Germinal center (tissue), 1 donor: ENCODE data around the gene TMC4.

ENCODE experiments used
- DNase-seq: peaks from one replicate; pipeline ENCODE4 v3.0.0; 2012; ENCODE audit warnings: mixed read lengths, low spot score

The TMC4 gene

DNA sequence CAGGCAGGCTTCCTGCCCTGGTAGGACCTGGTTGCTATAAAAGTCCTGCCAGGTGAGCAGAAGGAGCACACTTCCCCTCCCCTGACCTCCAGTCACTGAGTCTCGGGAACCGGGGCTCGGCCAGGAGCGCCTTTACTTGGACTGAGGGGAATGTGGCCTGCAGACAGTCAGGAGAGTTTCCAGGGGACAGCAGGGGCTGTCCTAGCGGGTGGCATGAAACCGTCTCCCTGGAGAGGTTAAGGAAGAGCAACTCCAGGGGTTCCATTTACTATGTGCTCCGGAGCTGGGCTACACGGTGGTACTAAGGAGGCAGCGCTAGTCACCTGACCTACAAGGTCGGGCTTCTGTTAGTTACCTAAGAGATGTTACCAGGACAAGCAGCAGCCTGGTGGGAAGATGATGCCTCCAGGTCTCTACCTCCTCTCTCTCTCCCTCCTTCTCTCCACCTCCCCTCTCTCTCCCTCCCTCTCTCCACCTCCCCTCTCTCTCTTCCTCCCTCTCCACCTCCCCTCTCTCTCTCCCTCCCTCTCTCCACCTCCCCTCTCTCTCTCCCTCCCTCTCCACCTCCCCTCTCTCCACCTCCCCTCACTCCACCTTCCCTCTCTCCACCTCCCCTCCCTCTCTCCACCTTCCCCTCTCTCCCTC lies 39.5 kb downstream of the TMC4 start:
- DNase-seq: no peak

DNA sequence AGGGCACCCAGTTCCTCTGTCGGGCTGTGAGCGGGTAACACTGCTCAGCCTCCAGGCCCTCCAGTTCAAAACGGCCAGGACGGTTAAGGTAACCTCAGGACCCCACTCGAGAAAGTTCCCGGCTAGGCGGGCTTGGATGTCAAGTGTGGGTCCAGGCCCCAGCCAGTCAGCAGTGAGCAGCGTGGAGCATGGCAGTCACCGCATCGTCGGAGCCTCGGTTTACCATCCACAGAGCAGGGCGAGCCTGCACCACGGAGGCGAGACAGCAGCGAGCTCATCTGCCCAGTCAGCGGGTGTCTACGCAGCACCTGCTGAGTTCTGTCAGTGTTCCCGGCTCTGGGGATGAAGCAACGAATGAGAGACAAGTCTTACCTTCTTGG lies 43.4 kb downstream of the TMC4 start:
- DNase-seq: no peak

DNA sequence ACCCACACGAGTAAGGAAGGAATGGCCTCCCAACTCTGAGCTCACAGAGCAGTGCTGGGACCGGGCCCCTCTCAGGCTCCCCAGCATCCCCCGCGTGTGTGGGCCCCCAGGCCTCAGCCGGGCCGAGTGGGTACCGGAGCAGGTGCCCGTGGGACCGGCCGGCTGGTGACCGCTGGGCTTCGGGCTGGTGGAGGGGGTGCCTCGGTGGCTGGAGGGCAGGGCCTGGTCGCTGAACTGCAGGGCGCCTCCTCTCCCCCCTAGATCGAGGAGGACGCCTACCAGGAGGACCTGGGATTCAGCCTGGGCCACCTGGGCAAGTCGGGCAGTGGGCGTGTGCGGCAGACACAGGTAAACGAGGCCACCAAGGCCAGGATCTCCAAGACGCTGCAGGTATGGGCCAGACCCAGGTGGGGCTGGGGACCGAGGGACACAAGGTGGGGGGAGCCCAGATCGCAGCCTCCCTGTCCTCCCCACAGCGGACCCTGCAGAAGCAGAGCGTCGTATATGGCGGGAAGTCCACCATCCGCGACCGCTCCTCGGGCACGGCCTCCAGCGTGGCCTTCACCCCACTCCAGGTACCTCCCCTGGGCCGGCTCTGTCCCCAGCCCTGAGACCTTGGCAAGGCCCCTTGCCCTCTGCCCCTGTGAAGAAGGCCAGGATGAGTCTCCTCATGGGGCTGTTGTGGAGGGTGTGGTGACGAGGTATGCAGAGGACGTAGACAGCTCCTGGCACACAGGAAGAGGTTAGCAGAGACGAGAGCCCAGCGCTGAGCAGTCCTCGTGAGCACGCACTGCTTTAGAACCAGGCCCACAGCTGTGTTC lies 44.0 kb downstream of the TMC4 start:
- DNase-seq: no peak

GRCh38 chr19:54128441-54128725 lies 44.6 kb downstream of the TMC4 start:
- no peak for DNase-seq

- DNase-seq: no peak
Measured at GRCh38 chr19:54127688-54128440, 45.1 kb downstream of the TMC4 start.

DNA sequence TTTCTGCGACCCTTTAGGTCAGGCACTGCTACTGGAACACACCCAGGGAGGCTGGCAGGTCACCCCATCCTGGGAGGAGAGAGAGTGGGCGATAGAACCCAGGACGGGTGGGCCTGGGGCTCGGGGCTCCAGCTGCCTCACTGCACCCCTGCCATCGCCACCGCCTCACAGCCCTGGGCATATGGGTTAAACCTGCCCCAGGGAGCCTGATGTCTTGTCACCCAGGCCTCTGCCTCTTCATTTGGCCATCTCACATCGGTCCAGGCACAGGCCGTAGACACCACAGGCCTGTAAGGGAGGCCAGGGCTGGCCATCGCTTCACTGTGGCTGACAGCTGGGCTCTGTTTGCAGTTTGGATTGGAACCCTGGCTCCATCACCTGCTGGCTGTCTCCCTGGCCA lies 47.2 kb downstream of the TMC4 start:
- no peak for DNase-seq

GRCh38 chr19:54124393-54124792 lies 48.6 kb downstream of the TMC4 start:
- no peak for DNase-seq

DNA sequence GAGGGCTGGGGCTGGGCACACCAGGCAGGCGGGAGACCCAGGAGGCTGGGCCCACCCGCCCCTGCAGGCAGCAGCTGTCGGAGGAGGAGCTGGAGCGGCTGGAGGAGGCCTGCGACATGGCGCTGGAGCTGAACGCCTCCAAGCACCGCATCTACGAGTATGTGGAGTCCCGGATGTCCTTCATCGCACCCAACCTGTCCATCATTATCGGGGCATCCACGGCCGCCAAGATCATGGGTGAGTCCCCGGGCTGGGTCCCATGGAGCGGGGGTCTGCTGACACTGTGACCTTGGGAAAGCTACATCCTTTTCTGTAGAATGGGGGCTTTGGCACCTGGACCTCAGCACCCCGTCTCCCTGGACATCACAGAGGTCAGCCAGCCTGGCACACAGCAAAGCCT lies 49.3 kb downstream of the TMC4 start:
- no peak for DNase-seq

DNA sequence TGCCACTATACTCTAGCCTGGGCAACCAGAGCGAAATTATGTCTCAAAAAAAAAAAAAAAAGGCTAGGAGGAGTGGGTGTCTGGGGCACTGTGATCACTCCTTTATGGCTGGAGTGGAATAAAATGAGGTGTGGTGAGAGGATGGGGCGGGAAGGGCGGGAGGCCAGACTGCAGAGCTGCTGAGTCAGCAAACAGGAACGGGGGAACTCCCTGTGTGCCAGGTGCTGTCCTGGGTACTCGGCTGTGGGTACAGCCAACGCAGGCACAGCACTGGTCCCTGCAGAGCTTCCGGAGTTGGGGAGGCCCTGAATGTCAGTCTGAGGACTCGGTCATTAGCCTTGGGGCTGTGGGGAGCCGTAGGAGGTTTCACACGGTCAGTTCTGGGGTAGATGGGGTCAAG lies 51.7 kb downstream of the TMC4 start:
- no peak for DNase-seq

- DNase-seq: peak; percentile 97
Measured at GRCh38 chr19:54115109-54116063, 57.6 kb downstream of the TMC4 start, which contains the start of the genes PRPF31 and TFPT. TSS of gene PRPF31 (plus strand) at chr19:54115754. CDS start at chr19:54118279, 2,525 bp downstream. TSS of gene TFPT (minus strand) at chr19:54115657. CDS start at chr19:54115269, 388 bp downstream.

- peak; percentile 58 for DNase-seq
Measured at GRCh38 chr19:54114340-54115108, 58.4 kb downstream of the TMC4 start.
